PC-3 (cell line): ENCODE results near the gene RGS7BP.

Experiments
- CTCF ChIP-seq: fragments of 300-600 bp; sonication (generic); conservative IDR thresholded peaks from 2 replicates; pipeline ENCODE4 v1.5.1; 2017; ENCODE audit warnings: antibody characterized with exemption, low read depth, mild to moderate bottlenecking, low read length
- EZH2 ChIP-seq: fragments of 300-600 bp; sonication (generic); IDR thresholded peaks from one replicate; pipeline ENCODE4 v1.6.1; 2017; ENCODE audit warnings: antibody characterized with exemption, mild to moderate bottlenecking, low read length; ENCODE audit not compliant: unreplicated experiment

GRCh38 chr5:64654561-64654938 is 148.7 kb downstream of the RGS7BP start:
- TF ChIP-seq CTCF (no peak), EZH2 (no peak)
